IMR-90 (cell line): ENCODE data around the gene PRKAG2.

Experiments used
- MAFK ChIP-seq: IDR thresholded peaks from 2 replicates; pipeline ENCODE4 v1.6.1; 2012; ENCODE audit warnings: low read depth, low read length, improper control_type of control experiment
- POLR2A ChIP-seq: IDR thresholded peaks from 2 replicates; pipeline ENCODE4 v1.6.1; 2012; ENCODE audit warnings: mild to moderate bottlenecking, low read depth, low read length
- RAD21 ChIP-seq: IDR thresholded peaks from 2 replicates; pipeline ENCODE4 v1.6.1; 2012; ENCODE audit warnings: low read length, improper control_type of control experiment
- TF ChIP-seq, protein P1 (sequence below): conservative IDR thresholded peaks from 2 replicates; pipeline ENCODE4 v1.5.1; 2012; ENCODE audit warnings: mild to moderate bottlenecking, low read depth, low read length, improper control_type of control experiment
- TF ChIP-seq, protein P2 (sequence below): fragments of 150-350 bp; IDR thresholded peaks from 2 replicates; pipeline ENCODE4 v1.6.1; 2017; ENCODE audit warnings: mild to moderate bottlenecking, antibody characterized with exemption, low read length, low read depth

GRCh38 chr7:151792086-151792485, 84.8 kb downstream of the PRKAG2 start:
- TF ChIP-seq, protein P1, sequence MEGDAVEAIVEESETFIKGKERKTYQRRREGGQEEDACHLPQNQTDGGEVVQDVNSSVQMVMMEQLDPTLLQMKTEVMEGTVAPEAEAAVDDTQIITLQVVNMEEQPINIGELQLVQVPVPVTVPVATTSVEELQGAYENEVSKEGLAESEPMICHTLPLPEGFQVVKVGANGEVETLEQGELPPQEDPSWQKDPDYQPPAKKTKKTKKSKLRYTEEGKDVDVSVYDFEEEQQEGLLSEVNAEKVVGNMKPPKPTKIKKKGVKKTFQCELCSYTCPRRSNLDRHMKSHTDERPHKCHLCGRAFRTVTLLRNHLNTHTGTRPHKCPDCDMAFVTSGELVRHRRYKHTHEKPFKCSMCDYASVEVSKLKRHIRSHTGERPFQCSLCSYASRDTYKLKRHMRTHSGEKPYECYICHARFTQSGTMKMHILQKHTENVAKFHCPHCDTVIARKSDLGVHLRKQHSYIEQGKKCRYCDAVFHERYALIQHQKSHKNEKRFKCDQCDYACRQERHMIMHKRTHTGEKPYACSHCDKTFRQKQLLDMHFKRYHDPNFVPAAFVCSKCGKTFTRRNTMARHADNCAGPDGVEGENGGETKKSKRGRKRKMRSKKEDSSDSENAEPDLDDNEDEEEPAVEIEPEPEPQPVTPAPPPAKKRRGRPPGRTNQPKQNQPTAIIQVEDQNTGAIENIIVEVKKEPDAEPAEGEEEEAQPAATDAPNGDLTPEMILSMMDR, result no peak
- TF ChIP-seq POLR2A (no peak), MAFK (no peak), RAD21 (no peak)
- TF ChIP-seq, protein P2, sequence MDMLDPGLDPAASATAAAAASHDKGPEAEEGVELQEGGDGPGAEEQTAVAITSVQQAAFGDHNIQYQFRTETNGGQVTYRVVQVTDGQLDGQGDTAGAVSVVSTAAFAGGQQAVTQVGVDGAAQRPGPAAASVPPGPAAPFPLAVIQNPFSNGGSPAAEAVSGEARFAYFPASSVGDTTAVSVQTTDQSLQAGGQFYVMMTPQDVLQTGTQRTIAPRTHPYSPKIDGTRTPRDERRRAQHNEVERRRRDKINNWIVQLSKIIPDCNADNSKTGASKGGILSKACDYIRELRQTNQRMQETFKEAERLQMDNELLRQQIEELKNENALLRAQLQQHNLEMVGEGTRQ, result no peak
